SU-DHL-6 (cell line): ENCODE results near the gene ASTN1.

Source experiments
- H2AFZ ChIP-seq: fragments of 200-600 bp; sonication (generic); 2 replicates; pipeline ENCODE4 v1.6.1; 2014; ENCODE audit warnings: low read depth, mild to moderate bottlenecking, moderate library complexity, mixed read lengths, antibody characterized with exemption, low read length; ENCODE audit not compliant: severe bottlenecking
- H3F3A ChIP-seq: fragments of 200-600 bp; shearing (Covaris generic); 2 replicates; pipeline ENCODE4 v1.6.0; 2016; ENCODE audit warnings: antibody characterized with exemption, mild to moderate bottlenecking; ENCODE audit not compliant: insufficient read depth
- H3K27ac ChIP-seq: fragments of 200-600 bp; sonication (generic); 2 replicates; pipeline ENCODE4 v1.5.1; 2016; ENCODE audit warnings: low read depth, mild to moderate bottlenecking, low read length, moderate library complexity, mixed read lengths
- H3K27me3 ChIP-seq: fragments of 200-600 bp; sonication (generic), shearing (Covaris generic); 2 replicates; pipeline ENCODE4 v1.6.0; 2014; ENCODE audit warnings: mild to moderate bottlenecking, low read length
- H3K36me3 ChIP-seq: fragments of 200-600 bp; sonication (generic); 2 replicates; pipeline ENCODE4 v1.6.1; 2014; ENCODE audit warnings: mild to moderate bottlenecking, low read length, mixed read lengths
- H3K4me2 ChIP-seq: fragments of 300-600, 200-600 bp; shearing (Covaris generic), sonication (generic); 2 replicates; pipeline ENCODE4 v1.6.0; 2014; ENCODE audit warnings: low read length, low read depth, mild to moderate bottlenecking; ENCODE audit not compliant: poor library complexity, severe bottlenecking
- H3K4me3 ChIP-seq: fragments of 200-600 bp; sonication (generic); 2 replicates; pipeline ENCODE4 v1.5.1; 2014; ENCODE audit warnings: antibody characterized with exemption, low read length, mild to moderate bottlenecking, mixed read lengths; ENCODE audit not compliant: insufficient read depth, poor library complexity, severe bottlenecking
- H3K79me2 ChIP-seq: fragments of 200-600 bp; sonication (generic); 2 replicates; pipeline ENCODE4 v1.6.1; 2014; ENCODE audit warnings: mild to moderate bottlenecking, low read length, moderate library complexity; ENCODE audit not compliant: insufficient read depth
- H3K9ac ChIP-seq: fragments of 200-600 bp; sonication (generic); 2 replicates; pipeline ENCODE4 v1.7.0; 2014; ENCODE audit warnings: mild to moderate bottlenecking, low read length
- H3K9me2 ChIP-seq: fragments of 200-600 bp; sonication (generic); replicated peaks from 2 replicates; pipeline ENCODE4 v1.6.1; 2014; ENCODE audit warnings: low read length; ENCODE audit not compliant: insufficient read depth
- H3K9me3 ChIP-seq: fragments of 200-600 bp; sonication (generic); 2 replicates; pipeline ENCODE4 v1.6.1; 2014; ENCODE audit warnings: low read length, mixed read lengths; ENCODE audit not compliant: insufficient read depth
- H4K20me1 ChIP-seq: fragments of 200-600 bp; sonication (generic); 2 replicates; pipeline ENCODE4 v1.6.1; 2014; ENCODE audit warnings: low read depth, mild to moderate bottlenecking, antibody characterized with exemption, low read length, moderate library complexity, mixed read lengths
- CTCF ChIP-seq: fragments of 200-600 bp; sonication (generic); IDR thresholded peaks from one replicate; pipeline ENCODE4 v1.5.1; 2017; ENCODE audit warnings: antibody characterized with exemption, mild to moderate bottlenecking, low read length, moderate library complexity; ENCODE audit not compliant: insufficient read depth, poor library complexity, severe bottlenecking
- EZH2phosphoT487 ChIP-seq: fragments of 200-600 bp; sonication (generic), shearing (Covaris generic); conservative IDR thresholded peaks from 2 replicates; pipeline ENCODE4 v1.6.1; 2018; ENCODE audit warnings: mild to moderate bottlenecking, antibody characterized with exemption, low read length, moderate library complexity, mixed read lengths

The ASTN1 gene

GRCh38 chr1:177142791-177143271 is 21.7 kb downstream of the ASTN1 start:
- Histone ChIP-seq H3K79me2 (no peaks in the 10 kb centered on the region), H3K4me3 (no peak overlapping the region), H3K27me3 (no peaks in the 10 kb centered on the region), H3K4me2 (no peak overlapping the region), H3K9me3 (no peaks in the 10 kb centered on the region), H3K36me3 (no peaks in the 10 kb centered on the region), H3K9ac (no peak overlapping the region), H2AFZ (no peak overlapping the region), H3F3A (no peaks in the 10 kb centered on the region), H3K9me2 (no peaks in the 10 kb centered on the region), H3K27ac (no peak overlapping the region), H4K20me1 (no peaks in the 10 kb centered on the region)
- TF ChIP-seq CTCF: no peak
- TF ChIP-seq EZH2phosphoT487: no peak

- Histone ChIP-seq H3K9me3 (no peaks in the 10 kb centered on the region), H2AFZ (no peak overlapping the region), H3K9me2 (no peaks in the 10 kb centered on the region), H3K27ac (no peak overlapping the region), H3K9ac (no peak overlapping the region), H3K4me3 (no peak overlapping the region), H4K20me1 (no peaks in the 10 kb centered on the region), H3F3A (no peaks in the 10 kb centered on the region), H3K36me3 (no peaks in the 10 kb centered on the region), H3K79me2 (no peaks in the 10 kb centered on the region), H3K4me2 (no peak overlapping the region), H3K27me3 (no peaks in the 10 kb centered on the region)
- TF ChIP-seq CTCF (no peak), EZH2phosphoT487 (no peak)
Observed at GRCh38 chr1:177142010-177142409, 22.5 kb downstream of the ASTN1 start.

GRCh38 chr1:177138347-177138746 is 26.2 kb downstream of the ASTN1 start:
- no peaks in the 10 kb centered on the region for H4K20me1 ChIP-seq
- H3K27ac ChIP-seq: no peak overlapping the region
- no peaks in the 10 kb centered on the region for H3K9me2 ChIP-seq
- H3F3A ChIP-seq: no peaks in the 10 kb centered on the region
- H3K9me3 ChIP-seq: no peaks in the 10 kb centered on the region
- no peaks in the 10 kb centered on the region for H3K27me3 ChIP-seq
- H3K4me3 ChIP-seq: no peak overlapping the region
- H3K36me3 ChIP-seq: no peaks in the 10 kb centered on the region
- TF ChIP-seq EZH2phosphoT487: no peak
- no peak for TF ChIP-seq CTCF
- H3K79me2 ChIP-seq: no peaks in the 10 kb centered on the region
- no peak overlapping the region for H3K4me2 ChIP-seq
- H2AFZ ChIP-seq: no peak overlapping the region
- H3K9ac ChIP-seq: no peak overlapping the region
